Stimulated activated CD8-positive, alpha-beta memory T cell treated with anti-CD3 and anti-CD28 coated beads, Interleukin-4, amount 100 ng/mL, for 24 hours (primary cell): Measurements from ENCODE around the gene CANT1.

Source experiments
- DNase-seq: peaks from one replicate; pipeline ENCODE4 v3.0.0-alpha.2; 2020; ENCODE audit warnings: low read depth

CANT1 gene

GRCh38 chr17:78995761-78996451, 13.7 kb downstream of the CANT1 start:
- DNase-seq, result no peak

GRCh38 chr17:78995022-78995760, 14.4 kb downstream of the CANT1 start:
- DNase-seq, result no peak

- no peak for DNase-seq
Measured at GRCh38 chr17:78993981-78994671, 15.4 kb downstream of the CANT1 start.

- peak; percentile 37 for DNase-seq
Measured at GRCh38 chr17:78993241-78993956, 16.2 kb downstream of the CANT1 start.

GRCh38 chr17:78992542-78993212, 16.9 kb downstream of the CANT1 start:
- no peak for DNase-seq

- DNase-seq, result no peak
Measured at GRCh38 chr17:78991906-78992532, 17.5 kb downstream of the CANT1 start.

- no peak for DNase-seq
Measured at GRCh38 chr17:78991017-78991738, 18.4 kb downstream of the CANT1 start.

GRCh38 chr17:78990349-78991016, 19.1 kb downstream of the CANT1 start:
- no peak for DNase-seq

- DNase-seq, result no peak
Measured at GRCh38 chr17:78988152-78988551, 21.4 kb downstream of the CANT1 start.

GRCh38 chr17:78986649-78987328, 22.8 kb downstream of the CANT1 start:
- no peak for DNase-seq

- DNase-seq, result no peak
Measured at GRCh38 chr17:78986048-78986648, 23.4 kb downstream of the CANT1 start.

- DNase-seq, result no peak
Measured at GRCh38 chr17:78985395-78985794, 24.2 kb downstream of the CANT1 start.

GRCh38 chr17:78981010-78981888, 28.3 kb downstream of the CANT1 start:
- no peak for DNase-seq

- no peak for DNase-seq
Measured at GRCh38 chr17:78980624-78980972, 29.0 kb downstream of the CANT1 start.

GRCh38 chr17:78979780-78980623, 29.6 kb downstream of the CANT1 start, which contains the start of gene LGALS3BP:
Gene LGALS3BP, minus strand, starts transcription at chr17:78979923. Its CDS starts 2,732 bp downstream, at chr17:78977191.
- no peak for DNase-seq

GRCh38 chr17:78977997-78978973, 31.3 kb downstream of the CANT1 start:
- no peak for DNase-seq
